Kidney (tissue), 14 donors: ENCODE data around the gene UBL7. TPM values are rescaled to one million over a fixed set of nuclear protein-coding genes. Genes with fewer than 3 reads are reported as not detected.

ENCODE experiments used
- DNase-seq, 5 donors: peaks; one replicate each; pipeline ENCODE4 v3.0.0-alpha.2; 2013 to 2020
- FAIRE-seq: peaks from 2 replicates; lab custom pipeline; 2012; peaks lifted over from hg19 to GRCh38; lab: Jason Lieb, UNC
- H3K27ac ChIP-seq, 2 donors: one replicate each; pipeline ENCODE4 v1.7.0; 2013; ENCODE audit warnings: low read depth in 2 of 2, low read length in 2 of 2, inconsistent platforms in 1 of 2
- H3K27me3 ChIP-seq: one replicate; pipeline ENCODE4 v1.7.1; 2013; ENCODE audit warnings: low read length, inconsistent platforms; ENCODE audit not compliant: control insufficient read depth, insufficient read depth
- H3K36me3 ChIP-seq, 3 donors: one replicate each; pipeline versions ENCODE4 v1.7.0 to v1.7.1; 2013; ENCODE audit warnings: low read length in 3 of 3, control low read depth in 1 of 3, inconsistent platforms in 1 of 3; ENCODE audit not compliant: insufficient read depth in 3 of 3, control insufficient read depth in 2 of 3
- H3K4me1 ChIP-seq, 3 donors: one replicate each; pipeline versions ENCODE4 v1.7.0 to v1.7.1; 2013; ENCODE audit warnings: low read length in 3 of 3, inconsistent platforms in 1 of 3, low read depth in 1 of 3; ENCODE audit not compliant: control insufficient read depth in 2 of 3, insufficient read depth in 2 of 3
- H3K4me3 ChIP-seq, 3 donors: one replicate each; pipeline versions ENCODE4 v1.7.0 to v1.8.1; 2013; ENCODE audit warnings: low read length in 3 of 3, control low read depth in 1 of 3, inconsistent platforms in 1 of 3
- H3K9ac ChIP-seq, 3 donors: one replicate each; pipeline versions ENCODE4 v1.7.0 to v1.7.1; 2013; ENCODE audit warnings: low read length in 3 of 3, control low read depth in 1 of 3, inconsistent platforms in 1 of 3
- H3K9me3 ChIP-seq, 3 donors: one replicate each; pipeline versions ENCODE4 v1.7.0 to v1.7.1; 2013; ENCODE audit warnings: low read length in 3 of 3, control low read depth in 1 of 3, inconsistent platforms in 1 of 3; ENCODE audit not compliant: control insufficient read depth in 2 of 3, insufficient read depth in 1 of 3
- CTCF ChIP-seq: IDR thresholded peaks from 3 replicates; pipeline ENCODE4 v1.5.1; 2012; ENCODE audit warnings: mild to moderate bottlenecking, moderate library complexity, borderline replicate concordance; ENCODE audit not compliant: insufficient read depth; ENCODE audit errors: extremely low read depth
- intact Hi-C: fragments of 100-400 bp; cut with DNase I; formaldehyde crosslinking; loops from one replicate; pipeline ENCODE4 v1.11.1; 2022
- polyA plus RNA-seq: library from polyadenylated mRNA; stranded (reverse); fragments of 350-450 nt; fragmentation: Illumina TruSeq; extraction: RNeasy Lipid Tissue Mini Kit (QIAGEN cat#74804); gene quantifications from one replicate; pipeline ENCODE4 v1.2.3, GENCODE V29; 2014; ENCODE audit warnings: low read depth, low replicate concordance; ENCODE audit not compliant: insufficient read depth
- total RNA-seq: library from RNA; stranded (reverse); fragmentation: NEBNext Ultra II Directional; extraction: Animal tissue kit (Norgen Biotek cat#: 25700); gene quantifications from one replicate; pipeline ENCODE4 v1.2.1, GENCODE V29; 2021
- donor health status: control.
- donor health status: control.
- donor health status: control.
- donor health status: control.
- donor health status: control.
- donor health status: DM: yes; HTN: yes; CAD: no.
- donor health status: Normal renal cell carcinoma (clear cell type).

The UBL7 gene
- total and polyA plus RNA-seq, 2 donors from 2014 or later: 32.9 to 75.8 TPM

DNA sequence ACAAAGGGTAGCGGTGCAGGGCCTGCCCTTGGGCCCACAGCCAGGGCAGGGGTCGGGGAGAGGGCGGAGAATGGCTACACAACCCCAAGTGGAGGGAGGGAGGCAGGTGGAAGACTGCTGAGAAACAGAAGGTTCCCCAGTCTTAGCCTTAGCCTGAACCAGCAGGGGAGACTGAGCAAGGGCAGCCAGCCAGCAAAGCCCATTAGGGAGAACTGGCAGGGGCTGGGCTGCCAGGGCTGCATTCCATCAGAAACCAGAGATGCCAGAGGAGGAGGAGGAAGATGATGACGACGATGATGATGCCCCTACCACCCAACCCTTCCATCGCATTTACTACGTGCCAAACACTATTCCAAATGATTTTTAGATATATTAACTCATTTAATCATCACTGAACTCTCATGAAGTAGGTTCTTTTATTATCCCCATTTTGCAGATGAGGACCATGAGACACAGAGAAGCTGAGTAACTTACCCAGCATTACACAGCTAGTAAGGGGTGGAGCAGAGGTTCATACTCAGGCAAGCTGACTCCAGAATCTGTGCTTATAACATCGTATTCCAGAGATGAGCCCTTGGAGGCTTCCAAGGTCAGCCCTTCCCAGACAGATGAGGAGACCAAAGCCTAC lies 35.9 kb downstream of the UBL7 start:
- H3K27ac ChIP-seq: no peak overlapping the region
- no peaks in the 10 kb centered on the region for H3K9me3 ChIP-seq
- H3K9ac ChIP-seq: no peak overlapping the region
- H3K36me3 ChIP-seq: no peaks in the 10 kb centered on the region
- no peak overlapping the region for H3K4me3 ChIP-seq
- FAIRE-seq: no peak
- no peak for DNase-seq
- no peaks in the 10 kb centered on the region for H3K27me3 ChIP-seq
- intact Hi-C loops: no loop called here
- TF ChIP-seq CTCF: no peak
- peaks cover 0 to 5% (median 4%) of the 10 kb centered on the region in 3 donors for H3K4me1 ChIP-seq

GRCh38 chr15:74423431-74424257 lies 37.3 kb downstream of the UBL7 start:
- no peak for TF ChIP-seq CTCF
- H3K4me1 ChIP-seq: peaks cover 0 to 5% (median 4%) of the 10 kb centered on the region in 3 donors
- DNase-seq (peak in 3 of 5 donors; percentile 23 to 50 (median 47)), FAIRE-seq (no peak)
- H3K9me3 ChIP-seq: no peaks in the 10 kb centered on the region
- H3K27me3 ChIP-seq: no peaks in the 10 kb centered on the region
- intact Hi-C loops: no loop called here
- no peak overlapping the region for H3K27ac ChIP-seq
- H3K36me3 ChIP-seq: no peaks in the 10 kb centered on the region
- H3K4me3 ChIP-seq: no peak overlapping the region
- H3K9ac ChIP-seq: no peak overlapping the region

- TF ChIP-seq CTCF: no peak
- Histone ChIP-seq H3K4me3 (no peak overlapping the region), H3K9me3 (no peaks in the 10 kb centered on the region), H3K4me1 (peaks cover 0 to 5% (median 4%) of the 10 kb centered on the region in 3 donors), H3K36me3 (no peaks in the 10 kb centered on the region), H3K27me3 (no peaks in the 10 kb centered on the region), H3K27ac (no peak overlapping the region), H3K9ac (no peak overlapping the region)
- FAIRE-seq (no peak), DNase-seq (peak in 3 of 5 donors; percentile 33 to 61 (median 56))
- intact Hi-C loops: no loop called here
These were observed 38.1 kb downstream of the UBL7 start for GRCh38 chr15:74422652-74423430.
